Measurements from ENCODE around the gene CLEC3A.

DNA sequence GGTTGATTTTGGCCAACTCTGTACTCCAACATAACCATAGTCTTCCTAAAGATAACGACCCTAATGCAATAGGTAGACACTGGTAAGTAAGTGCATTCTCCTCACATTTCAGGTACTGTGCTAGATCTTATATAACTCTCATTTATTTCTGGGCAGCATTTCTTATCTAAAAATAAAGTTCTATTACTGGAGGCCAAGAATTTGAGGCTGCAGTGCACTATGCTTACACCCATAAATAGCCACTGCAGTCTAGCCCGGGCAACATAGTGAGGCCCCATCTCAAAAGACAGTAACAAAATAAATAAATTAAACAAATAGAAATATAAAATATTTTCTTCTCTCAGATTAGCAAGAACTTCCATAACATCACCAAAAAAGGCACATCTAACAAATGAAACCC is 12.7 kb downstream of the CLEC3A start:
- TF ChIP-seq, protein P1, sequence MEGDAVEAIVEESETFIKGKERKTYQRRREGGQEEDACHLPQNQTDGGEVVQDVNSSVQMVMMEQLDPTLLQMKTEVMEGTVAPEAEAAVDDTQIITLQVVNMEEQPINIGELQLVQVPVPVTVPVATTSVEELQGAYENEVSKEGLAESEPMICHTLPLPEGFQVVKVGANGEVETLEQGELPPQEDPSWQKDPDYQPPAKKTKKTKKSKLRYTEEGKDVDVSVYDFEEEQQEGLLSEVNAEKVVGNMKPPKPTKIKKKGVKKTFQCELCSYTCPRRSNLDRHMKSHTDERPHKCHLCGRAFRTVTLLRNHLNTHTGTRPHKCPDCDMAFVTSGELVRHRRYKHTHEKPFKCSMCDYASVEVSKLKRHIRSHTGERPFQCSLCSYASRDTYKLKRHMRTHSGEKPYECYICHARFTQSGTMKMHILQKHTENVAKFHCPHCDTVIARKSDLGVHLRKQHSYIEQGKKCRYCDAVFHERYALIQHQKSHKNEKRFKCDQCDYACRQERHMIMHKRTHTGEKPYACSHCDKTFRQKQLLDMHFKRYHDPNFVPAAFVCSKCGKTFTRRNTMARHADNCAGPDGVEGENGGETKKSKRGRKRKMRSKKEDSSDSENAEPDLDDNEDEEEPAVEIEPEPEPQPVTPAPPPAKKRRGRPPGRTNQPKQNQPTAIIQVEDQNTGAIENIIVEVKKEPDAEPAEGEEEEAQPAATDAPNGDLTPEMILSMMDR (IDR thresholded peaks at IDR 0.05; ENCODE audit: insufficient read depth, low read depth, low read length) = no peak
- no peak for TF ChIP-seq EZH2 (IDR thresholded peaks at IDR 0.05; ENCODE audit: insufficient read depth, low read length)
